HCT116 (cell line): ENCODE measurements around the gene TLR1. TPM values are rescaled to one million over a fixed set of nuclear protein-coding genes. Genes with fewer than 3 reads are reported as not detected.
A peak's percentile ranks its signal among the peaks of the same experiment; 100 is the strongest.

Experiments used
- ATAC-seq: fragments of 200-7000 bp; cut with Tn5 transposase; 2 replicates; pipeline ENCODE4 v1.9.1; 2020; ENCODE audit warnings: mild to moderate bottlenecking, moderate library complexity
- BruUV-seq: library from RNA; stranded (reverse); fragments of 400-500 nt; replicated peaks from 2 replicates; lab custom pipeline; 2021; lab: Mats Ljungman, UMichigan
- CTCF ChIA-PET: fragments of 300-600 bp; sonication (Branson Sonifier 250); formaldehyde crosslinking; loops from one replicate; lab custom pipeline; 2021; ENCODE audit warnings: antibody characterized with exemption; lab: Charles Lee
- POLR2A ChIA-PET: fragments of 300-600, 350-600 bp; sonication (Branson Sonifier 250); formaldehyde crosslinking; loops from one replicate; lab custom pipeline; 2021; ENCODE audit warnings: antibody characterized with exemption; lab: Charles Lee
- RAD21 ChIA-PET, 2 experiments: fragments of 300-600 bp; sonication (Branson Sonifier 250); formaldehyde crosslinking; loops; one replicate each; lab custom pipeline; 2023; ENCODE audit warnings: low total read pairs in 2 of 2; ENCODE audit not compliant: uncharacterized antibody in 2 of 2, unreplicated experiment in 2 of 2, low non-redundant PET in 1 of 2; lab: Charles Lee
- DNase-seq: peaks from one replicate; pipeline ENCODE4 v3.0.0-alpha.2; 2010; ENCODE audit warnings: low read depth, low spot score
- H2AFZ ChIP-seq: fragments of 200-600 bp; shearing (Covaris generic), sonication (generic); 2 replicates; pipeline ENCODE4 v1.6.1; 2017; ENCODE audit warnings: low read depth, mixed run types, mixed read lengths, antibody characterized with exemption, low read length; ENCODE audit not compliant: poor library complexity, severe bottlenecking
- H3K27ac ChIP-seq: 2 replicates; pipeline ENCODE4 v1.5.1; 2012; ENCODE audit warnings: low read depth, low read length
- H3K27me3 ChIP-seq: fragments of 200-600 bp; sonication (generic); 2 replicates; pipeline ENCODE4 v1.6.1; 2016; ENCODE audit warnings: mixed run types, low read length, mixed read lengths; ENCODE audit not compliant: insufficient read depth
- H3K36me3 ChIP-seq, 2 experiments: fragments of 200-500 bp in 1 of 2; fragments of 200-600 bp in 1 of 2; sonication (Bioruptor generic) in 1 of 2; sonication (generic) in 1 of 2; 2 replicates each; pipeline versions ENCODE4 v1.5.1 to v1.6.1; 2014 to 2016; ENCODE audit warnings: low read length in 2 of 2, inconsistent platforms in 1 of 2, mixed read lengths in 1 of 2, mixed run types in 1 of 2; ENCODE audit not compliant: insufficient read depth in 2 of 2, control insufficient read depth in 1 of 2
- H3K4me1 ChIP-seq, 2 experiments: fragments of 200-600 bp in 1 of 2; sonication (generic) in 1 of 2; 2 replicates each; pipeline versions ENCODE4 v1.5.1 to v1.6.1; 2012 to 2017; ENCODE audit warnings: low read length in 2 of 2, inconsistent platforms in 1 of 2, mild to moderate bottlenecking in 1 of 2, mixed read lengths in 1 of 2, mixed run types in 1 of 2, moderate library complexity in 1 of 2; ENCODE audit not compliant: insufficient read depth in 2 of 2, control insufficient read depth in 1 of 2
- H3K4me2 ChIP-seq: fragments of 200-600 bp; sonication (generic); 2 replicates; pipeline ENCODE4 v1.6.1; 2017; ENCODE audit warnings: mixed run types, low read length, mixed read lengths
- H3K4me3 ChIP-seq, 2 experiments: fragments of 200-600 bp in 1 of 2; sonication (generic) in 1 of 2; replicated peaks in 1 of 2; 2 replicates each; pipeline ENCODE4 v1.5.1; 2011 to 2016; ENCODE audit warnings: low read length in 2 of 2, control low read depth in 1 of 2, low read depth in 1 of 2, mild to moderate bottlenecking in 1 of 2, mixed read lengths in 1 of 2, mixed run types in 1 of 2
- H3K79me2 ChIP-seq: fragments of 200-600 bp; sonication (generic); 2 replicates; pipeline ENCODE4 v1.6.1; 2017; ENCODE audit warnings: mild to moderate bottlenecking, mixed run types, low read length, moderate library complexity, mixed read lengths; ENCODE audit not compliant: insufficient read depth
- H3K9ac ChIP-seq: fragments of 200-600 bp; sonication (generic); 2 replicates; pipeline ENCODE4 v1.6.1; 2016; ENCODE audit warnings: low read length, mixed read lengths
- H3K9me2 ChIP-seq: fragments of 200-600 bp; sonication (generic), shearing (Covaris generic); 2 replicates; pipeline ENCODE4 v1.6.1; 2017; ENCODE audit warnings: mixed run types, mild to moderate bottlenecking, moderate library complexity; ENCODE audit not compliant: insufficient read depth
- H3K9me3 ChIP-seq, 2 experiments: fragments of 200-500 bp in 1 of 2; fragments of 200-600 bp in 1 of 2; sonication (Bioruptor generic) in 1 of 2; sonication (generic) in 1 of 2; 2 replicates each; pipeline ENCODE4 v1.6.1; 2014 to 2017; ENCODE audit warnings: low read length in 2 of 2, mixed read lengths in 2 of 2, inconsistent platforms in 1 of 2, low read depth in 1 of 2, mild to moderate bottlenecking in 1 of 2, mixed run types in 1 of 2, moderate library complexity in 1 of 2; ENCODE audit not compliant: control insufficient read depth in 1 of 2, insufficient read depth in 1 of 2
- H4K20me1 ChIP-seq: fragments of 200-600 bp; sonication (generic), shearing (Covaris generic); 2 replicates; pipeline ENCODE4 v1.6.1; 2017; ENCODE audit warnings: mixed run types, mild to moderate bottlenecking, moderate library complexity; ENCODE audit not compliant: insufficient read depth
- CBX3 ChIP-seq: IDR thresholded peaks from 2 replicates; pipeline ENCODE4 v1.6.1; 2012; ENCODE audit warnings: low read depth
- CTCF ChIP-seq, 3 experiments: fragments of 200-600 bp in 1 of 3; sonication (generic) in 1 of 3; IDR thresholded peaks in 2 of 3; conservative IDR thresholded peaks in 1 of 3; 2 replicates each; pipeline ENCODE4 v1.5.1; 2012 to 2017; ENCODE audit warnings: low read depth in 2 of 3, low read length in 2 of 3, antibody characterized with exemption in 1 of 3, borderline replicate concordance in 1 of 3, control low read depth in 1 of 3, mild to moderate bottlenecking in 1 of 3, mixed read lengths in 1 of 3, mixed run types in 1 of 3, moderate library complexity in 1 of 3; ENCODE audit not compliant: insufficient read depth in 1 of 3
- RAD21 ChIP-seq: IDR thresholded peaks from 2 replicates; pipeline ENCODE4 v1.6.1; 2012; ENCODE audit warnings: low read depth, mild to moderate bottlenecking
- intact Hi-C: fragments of 100-400 bp; cut with micrococcal nuclease; formaldehyde crosslinking; loops from 2 replicates; pipeline ENCODE4 v1.10.0; 2022
- total RNA-seq: library from RNA; stranded (reverse); gene quantifications from one replicate; pipeline ENCODE4 v1.2.1, GENCODE V29; 2021; ENCODE audit not compliant: unreplicated experiment

TLR1 gene
- total RNA-seq, 1 experiment from 2014 or later: 1.4 TPM

- Histone ChIP-seq H3K27me3 (no peaks in the 10 kb centered on the region), H2AFZ (peak overlapping the region; percentile 55), H3K27ac (no peak overlapping the region), H4K20me1 (no peaks in the 10 kb centered on the region), H3K4me3 (no peak overlapping the region), H3K4me2 (peak overlapping the region; percentile 1; the same call in 1 of the 2 replicates), H3K79me2 (no peaks in the 10 kb centered on the region), H3K4me1 (peaks cover 10 to 19% of the 10 kb centered on the region in 2 experiments), H3K9me3 (no peaks in the 10 kb centered on the region), H3K9ac (no peak overlapping the region), H3K36me3 (no peaks in the 10 kb centered on the region), H3K9me2 (no peaks in the 10 kb centered on the region)
- intact Hi-C loops: loop anchor here (2.0 to 5.0 kb wide), 3 partner anchors 99 to 701 kb away; partner anchors contain the start of genes LIAS, RPL9 and TLR6
- RAD21 ChIA-PET: interaction anchor here (0.6 to 1.4 kb wide), 4 partner anchors 22 to 578 kb away, joined by 3 to 5 read pairs (median 4); partner anchors contain the start of gene TLR10 (in 1 of the 2)
- no TSS peak for BruUV-seq
- CTCF ChIA-PET: interaction anchor here (0.9 to 2.9 kb wide), 8 partner anchors 15 to 578 kb away, joined by 3 to 35 read pairs (median 10); partner anchors contain the start of gene TLR10
- TF ChIP-seq CBX3 (no peak), RAD21 (peak; percentile 48; the same call in 1 of the 2 replicates), CTCF (IDR thresholded peaks at IDR 0.05 in 2 of 3, conservative IDR thresholded peaks at IDR 0.05 in 1 of 3; ENCODE audit: borderline replicate concordance in 1 of 3, insufficient read depth in 1 of 3, low read depth in 2 of 3, low read length in 2 of 3) (peak; percentile 33 to 72 (median 71); a peak in 5 of 6 replicates)
- peak; percentile 61 for DNase-seq
- ATAC-seq: peak; percentile 76
- POLR2A ChIA-PET: no interaction called here
Observed at GRCh38 chr4:38757945-38758600, 46.5 kb downstream of the TLR1 start.
